ENCODE results near the gene MCF2L2.

DNA sequence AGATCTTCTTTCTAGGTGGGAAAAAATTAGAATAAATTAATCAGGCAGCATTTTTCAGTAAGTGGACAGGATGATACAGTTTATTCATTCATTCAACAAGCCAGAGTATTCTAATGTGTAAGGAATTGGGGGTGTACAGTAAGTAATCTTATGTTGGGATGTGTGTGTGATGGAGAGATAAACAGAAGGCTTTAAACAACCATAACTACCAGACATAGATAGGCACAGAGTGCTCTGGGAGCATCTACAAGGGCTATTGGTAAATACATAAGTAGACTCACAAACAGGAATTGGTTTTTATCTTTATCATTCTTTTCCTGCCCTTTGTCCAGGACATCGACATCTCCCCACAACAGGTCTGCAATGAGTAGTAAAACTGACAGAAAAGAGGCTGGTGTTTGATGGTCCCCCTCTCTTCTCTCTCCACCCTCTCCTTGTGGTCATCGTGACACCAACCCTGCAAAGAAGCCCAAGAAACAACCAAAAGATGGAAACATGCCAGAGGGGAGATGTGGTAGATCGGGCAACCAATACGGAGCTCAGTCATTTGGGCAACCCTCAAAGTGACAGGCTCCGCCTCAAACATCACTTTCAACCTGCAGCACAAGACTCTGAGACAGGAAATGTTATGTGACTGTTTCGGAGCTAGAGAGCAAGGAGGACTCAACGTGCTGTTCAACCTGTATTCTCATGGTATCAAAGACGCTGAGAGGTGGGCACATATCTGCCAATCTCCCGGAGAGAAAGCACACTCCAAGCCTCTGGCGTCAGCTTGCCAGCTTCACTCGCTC is 204.0 kb downstream of the MCF2L2 start:
- TF ChIP-seq, protein P1, sequence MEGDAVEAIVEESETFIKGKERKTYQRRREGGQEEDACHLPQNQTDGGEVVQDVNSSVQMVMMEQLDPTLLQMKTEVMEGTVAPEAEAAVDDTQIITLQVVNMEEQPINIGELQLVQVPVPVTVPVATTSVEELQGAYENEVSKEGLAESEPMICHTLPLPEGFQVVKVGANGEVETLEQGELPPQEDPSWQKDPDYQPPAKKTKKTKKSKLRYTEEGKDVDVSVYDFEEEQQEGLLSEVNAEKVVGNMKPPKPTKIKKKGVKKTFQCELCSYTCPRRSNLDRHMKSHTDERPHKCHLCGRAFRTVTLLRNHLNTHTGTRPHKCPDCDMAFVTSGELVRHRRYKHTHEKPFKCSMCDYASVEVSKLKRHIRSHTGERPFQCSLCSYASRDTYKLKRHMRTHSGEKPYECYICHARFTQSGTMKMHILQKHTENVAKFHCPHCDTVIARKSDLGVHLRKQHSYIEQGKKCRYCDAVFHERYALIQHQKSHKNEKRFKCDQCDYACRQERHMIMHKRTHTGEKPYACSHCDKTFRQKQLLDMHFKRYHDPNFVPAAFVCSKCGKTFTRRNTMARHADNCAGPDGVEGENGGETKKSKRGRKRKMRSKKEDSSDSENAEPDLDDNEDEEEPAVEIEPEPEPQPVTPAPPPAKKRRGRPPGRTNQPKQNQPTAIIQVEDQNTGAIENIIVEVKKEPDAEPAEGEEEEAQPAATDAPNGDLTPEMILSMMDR (IDR thresholded peaks at IDR 0.05), result no peak
- no peak for TF ChIP-seq ZFX (IDR thresholded peaks at IDR 0.05; ENCODE audit: borderline replicate concordance)

All from 22Rv1 (cell line).